HL-60 (cell line): ENCODE measurements around the gene SSBP4.

Source experiments
- DNase-seq, 2 experiments: peaks; one replicate each; pipeline ENCODE4 v3.0.0-alpha.2; 2010 to 2020; ENCODE audit warnings: low read depth in 1 of 2, low spot score in 1 of 2
- H3K27ac ChIP-seq: fragments of 250-450 bp; sonication (Bioruptor Pico); replicated peaks from 2 replicates; pipeline ENCODE4 v1.5.1; 2020; ENCODE audit warnings: mild to moderate bottlenecking, moderate library complexity
- H3K27me3 ChIP-seq: fragments of 250-450 bp; sonication (Bioruptor Pico); 2 replicates; pipeline ENCODE4 v1.5.1; 2021; ENCODE audit warnings: mild to moderate bottlenecking, moderate library complexity; ENCODE audit not compliant: insufficient read depth, poor library complexity, severe bottlenecking
- H3K4me3 ChIP-seq: replicated peaks from 2 replicates; pipeline ENCODE4 v1.5.1; 2011; ENCODE audit warnings: mild to moderate bottlenecking, control low read depth, low read length; ENCODE audit not compliant: insufficient read depth
- GABPA ChIP-seq: IDR thresholded peaks from 2 replicates; pipeline ENCODE4 v1.6.1; 2012; ENCODE audit warnings: low read depth
- POLR2AphosphoS5 ChIP-seq: IDR thresholded peaks from 2 replicates; pipeline ENCODE4 v1.6.1; 2012; ENCODE audit warnings: low read depth
- REST ChIP-seq: IDR thresholded peaks from 2 replicates; pipeline ENCODE4 v1.6.1; 2012; ENCODE audit warnings: low read depth; ENCODE audit not compliant: insufficient replicate concordance
- SPI1 ChIP-seq: IDR thresholded peaks from 2 replicates; pipeline ENCODE4 v1.6.1; 2012; ENCODE audit warnings: low read depth, mild to moderate bottlenecking, borderline replicate concordance
- long read RNA-seq: library from polyadenylated mRNA; unstranded; transcript quantifications from one replicate; pipeline ENCODE4 v2.0.0, GENCODE V29; 2020
- TF ChIP-seq, protein P1 (sequence below): IDR thresholded peaks from one replicate; pipeline ENCODE4 v1.5.1; 2011; ENCODE audit warnings: low read length, control low read depth, inconsistent platforms; ENCODE audit not compliant: insufficient read depth

The SSBP4 gene
- long read RNA-seq, partial matches to known transcripts: 1 of 7 reads
- long read RNA-seq, other reads (novel, unspliced or antisense): 3 of 7 reads

- Histone ChIP-seq H3K27ac (peak within 1 kb of the TSS; percentile 98), H3K4me3 (peak within 1 kb of the TSS; percentile 68), H3K27me3 (no peaks in the 10 kb centered on the region)
- TF ChIP-seq POLR2AphosphoS5 (0 out of 2 replicates have a peak, but pooled peaks have one; percentile 14), GABPA (no peak)
- DNase-seq: peak; percentile 71 to 72
These were observed at the start of gene SSBP4 for GRCh38 chr19:18419195-18419698. Gene SSBP4, plus strand, starts transcription at chr19:18419398. Its CDS starts 251 bp downstream, at chr19:18419649.

GRCh38 chr19:18373407-18373891 is 45.7 kb upstream of the SSBP4 start:
- Histone ChIP-seq H3K27me3 (no peaks in the 10 kb centered on the region), H3K27ac (peak overlapping the region; percentile 40; the same call in 1 of the 2 replicates), H3K4me3 (no peak overlapping the region)
- TF ChIP-seq GABPA: no peak
- no peak for TF ChIP-seq POLR2AphosphoS5
- no peak for TF ChIP-seq REST
- TF ChIP-seq SPI1: no peak
- TF ChIP-seq, protein P1, sequence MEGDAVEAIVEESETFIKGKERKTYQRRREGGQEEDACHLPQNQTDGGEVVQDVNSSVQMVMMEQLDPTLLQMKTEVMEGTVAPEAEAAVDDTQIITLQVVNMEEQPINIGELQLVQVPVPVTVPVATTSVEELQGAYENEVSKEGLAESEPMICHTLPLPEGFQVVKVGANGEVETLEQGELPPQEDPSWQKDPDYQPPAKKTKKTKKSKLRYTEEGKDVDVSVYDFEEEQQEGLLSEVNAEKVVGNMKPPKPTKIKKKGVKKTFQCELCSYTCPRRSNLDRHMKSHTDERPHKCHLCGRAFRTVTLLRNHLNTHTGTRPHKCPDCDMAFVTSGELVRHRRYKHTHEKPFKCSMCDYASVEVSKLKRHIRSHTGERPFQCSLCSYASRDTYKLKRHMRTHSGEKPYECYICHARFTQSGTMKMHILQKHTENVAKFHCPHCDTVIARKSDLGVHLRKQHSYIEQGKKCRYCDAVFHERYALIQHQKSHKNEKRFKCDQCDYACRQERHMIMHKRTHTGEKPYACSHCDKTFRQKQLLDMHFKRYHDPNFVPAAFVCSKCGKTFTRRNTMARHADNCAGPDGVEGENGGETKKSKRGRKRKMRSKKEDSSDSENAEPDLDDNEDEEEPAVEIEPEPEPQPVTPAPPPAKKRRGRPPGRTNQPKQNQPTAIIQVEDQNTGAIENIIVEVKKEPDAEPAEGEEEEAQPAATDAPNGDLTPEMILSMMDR: no peak
- DNase-seq: no peak

DNA sequence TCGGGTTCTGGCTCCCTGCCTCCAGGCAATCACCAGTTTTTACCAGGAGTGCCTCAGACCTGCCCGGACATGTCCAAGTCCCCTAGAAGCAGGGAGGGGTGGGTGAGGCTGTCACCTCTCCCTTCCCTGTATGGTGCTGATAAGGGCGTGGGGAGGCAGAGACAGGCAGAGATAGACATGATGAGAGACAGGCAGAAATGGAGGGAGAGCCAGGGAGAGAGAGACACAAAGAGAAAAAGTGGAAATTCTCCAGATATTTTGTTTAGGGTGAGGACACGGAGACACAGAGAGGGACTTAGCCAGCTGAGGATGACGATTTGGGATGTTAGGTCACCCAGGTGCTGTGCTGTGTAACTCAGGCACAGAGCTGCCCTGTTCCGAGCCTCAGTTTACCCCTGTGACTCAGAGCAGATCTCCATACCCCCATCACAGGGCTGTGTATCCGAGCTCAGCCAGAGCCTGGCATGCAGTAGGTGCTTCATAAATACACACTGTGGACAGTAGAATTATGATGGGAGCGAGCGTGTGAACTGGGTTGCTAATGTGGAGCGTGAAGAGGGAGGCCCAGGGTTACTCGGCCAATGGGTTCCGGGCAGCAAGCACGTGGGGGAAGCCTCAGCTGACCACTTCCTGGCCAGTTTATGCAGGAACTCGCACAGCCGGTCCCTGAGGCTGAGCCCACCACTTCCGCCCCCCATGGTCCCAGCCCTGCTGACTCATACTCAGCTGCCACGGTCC is 45.1 kb upstream of the SSBP4 start:
- Histone ChIP-seq H3K4me3 (no peak overlapping the region), H3K27me3 (no peaks in the 10 kb centered on the region), H3K27ac (peak overlapping the region; percentile 40)
- peak; percentile 85 to 94 for DNase-seq
- TF ChIP-seq, protein P1: no peak
- TF ChIP-seq GABPA (peak; percentile 66), REST (no peak), SPI1 (peak; percentile 50; the same call in 1 of the 2 replicates), POLR2AphosphoS5 (no peak; the same call in 1 of the 2 replicates)

GRCh38 chr19:18377026-18377425 is 42.2 kb upstream of the SSBP4 start:
- Histone ChIP-seq H3K27ac (no peak overlapping the region), H3K4me3 (no peak overlapping the region), H3K27me3 (no peaks in the 10 kb centered on the region)
- no peak for DNase-seq
- TF ChIP-seq REST: no peak
- TF ChIP-seq, protein P1: no peak
- TF ChIP-seq SPI1: no peak
- TF ChIP-seq GABPA: no peak
